Activated CD4-positive, alpha-beta T cell treated with anti-CD3 and anti-CD28 coated beads for 1 hour (primary cell): ENCODE measurements around the gene GALNT15.

Experiments
- DNase-seq: peaks from one replicate; pipeline ENCODE4 v3.0.0-alpha.2; 2020

GALNT15 gene

DNA sequence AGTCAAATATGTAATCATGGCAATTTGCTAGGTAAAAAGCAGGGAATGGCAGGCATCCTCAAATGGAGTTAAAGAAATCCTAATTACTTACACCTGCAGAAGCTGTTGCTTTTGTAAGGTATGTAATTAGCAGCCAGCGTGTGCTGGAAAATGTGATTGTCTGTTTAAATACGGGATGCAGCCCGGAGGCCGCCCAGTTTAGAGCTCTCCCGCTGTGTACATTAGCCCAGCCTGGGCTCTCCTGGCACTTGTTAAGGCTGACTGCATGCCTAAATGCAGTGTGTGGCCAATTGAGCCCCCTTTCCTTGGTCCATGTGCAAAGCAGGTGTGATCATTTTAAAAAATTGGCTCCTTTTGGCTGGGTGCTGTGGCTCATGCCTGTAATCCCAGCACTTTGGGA, 81.2 kb downstream of the GALNT15 start:
- no peak for DNase-seq

DNA sequence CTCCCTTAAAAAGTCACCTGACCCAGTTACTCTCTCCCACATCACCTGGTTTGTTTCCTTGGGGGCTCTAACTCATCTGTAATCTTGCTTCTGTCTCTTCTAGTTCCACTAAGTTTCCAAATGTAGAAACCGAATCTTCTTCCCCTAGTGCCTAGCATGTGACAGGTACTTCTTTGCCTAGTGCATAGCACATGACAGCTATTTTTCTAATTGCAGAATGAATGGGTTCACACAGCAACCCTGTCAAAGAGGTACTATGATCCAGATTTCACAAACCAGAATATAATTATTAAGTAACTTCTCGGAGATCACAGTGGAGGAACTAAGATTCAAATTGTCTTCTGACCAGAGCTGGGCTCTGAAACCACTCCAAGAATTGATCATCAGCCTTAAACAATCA, 82.8 kb downstream of the GALNT15 start:
- no peak for DNase-seq

DNA sequence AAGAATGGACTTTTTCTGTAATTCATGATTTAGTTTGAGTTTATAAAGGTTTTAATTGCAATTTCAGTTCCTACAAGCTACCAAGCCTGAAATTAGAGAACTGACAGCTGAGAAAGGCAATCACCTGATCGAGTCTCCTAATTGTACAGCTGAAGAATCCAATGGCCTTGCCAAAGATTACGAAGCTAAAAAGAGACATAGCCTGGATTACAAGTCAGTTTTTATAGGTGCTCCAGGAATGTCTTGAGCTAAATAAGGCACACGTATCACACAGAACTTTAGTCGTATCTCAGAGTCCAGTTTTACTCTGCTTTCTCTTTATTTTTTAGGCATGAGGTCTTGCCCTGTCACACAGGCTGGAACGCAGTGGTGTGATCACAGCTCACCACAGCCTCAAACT, 83.7 kb downstream of the GALNT15 start:
- DNase-seq = no peak

DNA sequence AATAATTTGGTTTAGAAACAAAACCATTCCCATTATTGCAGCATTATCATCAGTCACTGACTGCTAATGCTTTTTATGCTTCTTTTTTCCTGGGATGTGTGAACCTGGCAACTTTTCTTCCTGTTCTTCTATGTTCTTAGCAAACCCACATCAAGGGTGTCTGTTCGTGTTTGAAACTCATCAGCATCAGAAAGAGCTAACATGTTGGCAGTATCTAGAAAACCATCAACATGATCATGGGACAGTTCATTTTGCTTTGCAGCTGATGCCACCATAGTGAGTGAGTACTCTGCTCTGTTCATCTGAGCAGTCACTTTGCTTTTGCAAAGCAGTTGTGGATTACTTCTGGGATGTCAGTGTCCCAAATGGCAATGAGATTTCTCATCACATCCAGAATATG, 84.4 kb downstream of the GALNT15 start:
- no peak for DNase-seq

DNA sequence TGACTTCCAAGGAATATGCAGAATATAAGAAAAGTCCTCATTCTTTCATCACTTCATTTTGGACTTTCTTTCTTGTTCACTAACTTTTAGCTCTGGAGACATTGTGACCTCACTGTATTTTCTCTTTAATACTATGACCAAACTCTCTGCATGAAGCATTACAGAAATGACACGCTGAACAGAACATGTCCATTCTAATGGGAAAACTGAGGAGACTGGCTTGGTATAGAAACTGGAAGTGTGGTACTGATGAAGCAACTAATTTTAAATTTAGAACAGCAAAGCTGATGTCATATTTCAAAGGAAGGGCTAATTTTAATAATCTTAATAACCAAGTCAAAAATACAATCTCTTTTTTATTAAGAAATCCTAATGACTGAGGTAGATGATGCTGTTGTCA, 85.6 kb downstream of the GALNT15 start:
- no peak for DNase-seq

DNA sequence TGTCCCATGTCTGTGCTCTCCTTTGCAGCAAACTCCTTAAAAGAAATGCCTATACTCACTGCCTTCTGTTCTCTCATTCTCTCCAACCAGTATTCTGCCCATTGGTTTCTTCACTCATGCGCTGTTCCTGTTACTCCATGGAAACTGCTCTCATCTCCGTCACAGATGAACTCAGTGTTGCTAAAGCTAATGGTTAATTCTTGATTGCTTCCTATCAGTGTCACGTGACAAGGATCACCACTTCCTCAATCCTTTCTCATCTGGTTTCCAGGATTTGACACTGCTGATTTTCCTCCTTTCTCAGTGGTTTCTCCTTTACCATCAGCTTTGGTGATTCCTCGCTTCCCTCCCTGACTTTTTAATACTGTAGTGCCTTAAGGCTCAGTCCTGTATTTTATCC, 87.7 kb downstream of the GALNT15 start:
- DNase-seq = no peak

DNA sequence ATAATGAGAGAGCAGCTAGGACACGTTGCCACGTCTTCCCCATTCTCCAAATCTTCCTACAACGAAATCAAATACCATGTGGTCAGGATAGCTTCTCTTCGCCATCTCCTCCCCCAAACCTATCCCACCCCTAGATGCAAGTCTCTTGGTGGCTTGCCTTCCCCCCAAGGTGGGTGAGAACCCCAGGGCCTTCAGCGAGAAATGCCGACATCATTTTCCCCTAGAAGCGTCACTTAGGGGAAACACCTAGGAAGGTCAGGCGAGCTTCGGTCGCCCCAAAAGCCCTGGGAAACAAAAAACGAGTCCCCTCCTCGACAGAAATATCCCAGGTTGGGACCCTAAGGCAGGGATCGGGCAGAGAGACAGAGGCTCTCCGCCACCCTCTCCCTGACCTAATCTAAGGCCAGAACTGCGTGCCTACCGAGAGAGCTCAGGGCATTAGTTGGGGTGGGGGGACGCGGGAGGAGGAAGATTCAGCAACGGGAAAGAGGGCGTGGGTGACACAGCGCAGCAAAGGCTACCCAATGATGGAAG, 89.8 kb downstream of the GALNT15 start:
- no peak for DNase-seq

DNA sequence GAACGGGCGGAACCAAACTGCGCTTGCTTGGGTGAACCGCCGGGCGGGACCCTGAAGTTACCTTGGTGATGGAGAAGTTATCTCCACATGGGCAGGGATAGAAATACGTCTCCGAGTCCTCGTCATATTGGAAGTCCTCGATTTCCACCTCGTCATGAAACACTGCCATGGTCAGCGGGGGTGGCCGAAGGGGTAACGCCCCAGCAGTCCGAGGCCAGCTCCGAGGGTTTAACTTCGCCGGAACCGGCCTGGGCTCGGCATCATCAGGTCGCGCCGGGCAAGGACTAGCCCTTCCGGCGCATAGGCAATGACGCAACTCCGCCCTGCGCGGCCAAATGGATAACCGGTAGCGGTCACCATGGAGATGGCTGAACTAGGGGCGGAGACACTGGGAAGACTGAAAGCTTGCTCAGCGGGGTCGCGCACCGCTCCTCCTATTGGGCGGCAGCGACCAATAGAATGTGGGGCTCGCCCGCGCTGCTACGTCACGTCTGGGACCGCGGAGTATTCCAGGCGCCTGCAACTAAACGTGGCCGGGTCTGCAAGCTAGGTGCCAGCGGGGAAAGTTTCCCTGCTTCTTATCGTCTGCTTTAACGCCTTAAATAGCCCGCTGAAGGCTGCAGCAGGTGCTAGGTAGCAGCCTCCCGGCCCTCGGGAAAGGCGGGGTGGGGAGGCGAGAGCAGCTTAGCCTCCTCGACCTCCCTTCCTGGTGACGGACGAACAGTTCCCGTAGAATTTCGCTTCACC, 90.4 kb downstream of the GALNT15 start, which contains the start of the genes DPH3 and OXNAD1:
Gene DPH3, minus strand, starts transcription at position 236 of the 747 bp plus-strand sequence. Its CDS starts 67 bp downstream, at position 169.
Gene OXNAD1, plus strand, starts transcription at position 505 of the 747 bp plus-strand sequence. CDS start 5,741 bp downstream, outside the sequence.
- peak; percentile 98 for DNase-seq

DNA sequence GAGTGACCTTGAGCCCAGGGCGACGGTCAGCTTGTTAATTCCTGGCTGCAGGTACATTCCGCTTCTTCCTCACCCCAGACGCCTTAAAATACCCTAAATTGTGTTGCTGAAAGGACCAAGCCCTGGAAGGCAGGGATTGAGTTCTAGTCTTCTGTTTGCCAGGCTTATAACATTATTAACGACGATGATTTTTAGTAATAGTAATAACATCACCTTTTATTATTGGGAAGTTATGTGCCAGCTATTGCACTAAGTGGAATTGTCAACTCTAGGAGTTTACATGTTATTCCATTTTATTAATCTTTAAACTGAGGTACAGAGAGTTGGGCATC, 90.9 kb downstream of the GALNT15 start:
- DNase-seq = no peak

DNA sequence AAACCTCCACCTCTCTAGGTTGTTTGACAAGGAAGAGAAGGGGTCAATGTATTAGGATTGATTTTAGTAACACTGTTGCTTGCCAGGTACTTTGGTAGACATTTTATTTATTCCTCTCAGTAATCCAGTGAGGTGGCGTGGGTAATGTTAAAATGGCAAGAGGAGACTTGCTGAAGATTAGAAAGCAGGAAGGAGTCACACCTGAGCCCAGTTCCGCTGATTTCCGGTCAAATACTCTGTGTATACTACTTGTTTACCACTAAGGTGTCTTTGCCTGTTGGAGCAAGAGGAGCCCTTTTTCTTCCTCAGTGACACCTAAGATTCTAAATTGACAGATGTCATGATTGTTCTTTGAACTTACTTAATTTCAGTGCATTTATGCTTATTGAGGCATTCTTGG, 92.2 kb downstream of the GALNT15 start:
- no peak for DNase-seq

DNA sequence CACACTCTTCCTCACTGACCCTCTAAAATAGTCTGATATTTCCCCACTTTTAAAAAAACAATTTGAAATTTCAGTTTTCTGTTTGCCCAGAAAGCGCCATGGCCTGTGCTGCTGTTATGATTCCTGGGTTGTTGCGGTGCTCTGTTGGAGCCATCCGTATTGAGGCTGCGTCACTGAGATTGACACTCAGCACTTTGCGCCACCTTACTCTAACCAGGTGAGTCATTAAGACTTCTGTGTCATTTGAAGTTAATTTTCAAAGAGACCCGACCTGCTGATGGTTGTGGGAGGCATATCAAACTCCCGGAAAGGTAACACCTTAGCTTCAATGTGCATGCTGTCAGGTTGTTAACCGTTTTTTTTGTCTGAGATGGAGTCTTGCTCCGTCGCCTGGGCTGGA, 96.4 kb downstream of the GALNT15 start:
- DNase-seq = no peak

DNA sequence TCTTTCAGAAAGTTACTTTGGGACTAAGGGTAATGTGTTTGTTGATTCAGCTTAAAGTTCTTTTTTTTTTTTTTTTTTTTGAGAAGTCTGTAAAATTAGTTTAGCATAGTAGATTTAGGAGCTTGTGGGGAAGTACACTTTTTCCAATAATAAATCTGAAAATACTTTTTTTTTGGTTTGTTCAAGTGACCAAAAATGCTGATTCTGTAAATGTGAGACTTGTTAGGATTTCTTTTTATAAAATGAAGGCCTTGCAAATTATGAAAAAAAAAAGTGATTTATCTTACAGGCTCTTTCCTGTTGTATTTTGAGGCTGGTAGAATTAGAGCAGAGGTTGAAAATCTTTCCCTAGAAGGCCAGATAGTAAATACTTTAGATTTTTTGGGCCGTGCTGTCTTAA, 98.1 kb downstream of the GALNT15 start:
- no peak for DNase-seq

DNA sequence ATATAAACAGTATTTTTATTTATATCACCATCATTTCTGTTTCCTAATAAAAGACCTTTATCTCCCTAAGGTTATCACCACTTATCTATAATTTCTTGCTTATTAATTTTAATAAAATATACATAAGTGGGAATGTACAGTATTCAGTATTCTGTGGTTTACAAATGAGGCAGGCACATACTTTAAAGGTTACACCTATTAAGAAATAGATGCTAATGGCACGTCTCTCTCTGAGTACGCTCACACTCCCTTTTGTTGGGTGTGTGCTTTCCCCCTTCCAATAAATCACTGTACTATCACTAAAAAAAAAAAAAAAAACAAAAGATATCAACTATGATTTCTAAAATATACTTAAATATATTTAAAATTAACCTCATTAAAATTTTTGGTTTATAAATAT, 99.4 kb downstream of the GALNT15 start:
- no peak for DNase-seq

DNA sequence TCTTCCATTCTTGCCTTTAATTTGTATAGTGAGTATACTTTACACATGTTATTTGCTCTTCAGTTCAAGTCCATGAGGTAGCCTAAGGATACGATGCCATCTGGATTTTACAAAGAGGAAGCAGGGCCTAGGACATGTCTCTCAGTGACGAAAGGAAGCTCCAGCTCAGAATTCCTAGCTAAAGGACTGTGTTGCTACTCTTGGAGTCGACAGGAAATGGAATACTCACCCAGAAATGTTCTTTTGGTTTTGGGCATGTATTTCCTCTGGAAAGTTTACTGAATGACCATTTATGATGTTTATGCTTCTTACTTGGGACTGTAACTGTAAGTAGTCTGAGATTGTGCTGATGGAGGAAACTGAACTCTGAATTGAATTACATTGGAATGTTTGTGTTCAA, 103.0 kb downstream of the GALNT15 start:
- no peak for DNase-seq

DNA sequence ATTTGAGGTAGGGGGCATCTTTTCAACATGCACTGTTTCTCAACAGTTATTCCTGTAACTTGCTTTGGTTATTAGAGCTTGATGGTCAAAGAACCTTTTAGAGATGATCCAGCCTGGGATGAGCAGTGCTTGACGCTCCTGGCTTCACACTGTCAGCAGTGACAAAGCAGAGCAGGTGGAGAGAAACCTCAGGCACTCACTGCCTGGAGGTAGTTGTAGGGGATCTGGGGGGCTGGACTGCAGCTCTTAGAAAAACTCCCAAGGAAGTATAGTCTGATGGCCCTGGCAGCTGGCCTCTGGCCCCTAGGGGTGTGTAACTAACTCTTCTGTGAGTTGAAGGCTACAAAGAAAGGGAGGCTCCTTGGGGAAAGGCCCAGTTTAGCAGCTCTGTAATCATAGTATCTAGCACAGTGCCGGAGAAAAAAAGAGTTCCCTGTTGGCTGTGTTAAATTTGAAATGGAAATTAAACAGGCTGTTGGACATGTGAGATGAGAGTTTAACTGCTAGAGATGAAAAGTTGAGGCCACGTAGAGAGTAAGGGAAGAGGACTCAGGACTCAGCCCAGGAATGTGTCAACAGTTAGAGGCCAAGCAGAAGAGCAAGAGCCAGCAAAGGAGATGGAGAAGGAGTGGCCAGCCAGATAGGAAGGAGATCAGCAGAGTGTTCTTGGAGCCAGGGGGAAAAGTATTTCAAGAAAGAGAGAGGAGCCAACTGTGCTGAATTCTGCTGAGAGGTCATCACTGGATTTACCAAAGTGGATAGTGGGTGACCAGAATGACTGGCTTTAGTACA, 104.7 kb downstream of the GALNT15 start:
- DNase-seq = no peak

DNA sequence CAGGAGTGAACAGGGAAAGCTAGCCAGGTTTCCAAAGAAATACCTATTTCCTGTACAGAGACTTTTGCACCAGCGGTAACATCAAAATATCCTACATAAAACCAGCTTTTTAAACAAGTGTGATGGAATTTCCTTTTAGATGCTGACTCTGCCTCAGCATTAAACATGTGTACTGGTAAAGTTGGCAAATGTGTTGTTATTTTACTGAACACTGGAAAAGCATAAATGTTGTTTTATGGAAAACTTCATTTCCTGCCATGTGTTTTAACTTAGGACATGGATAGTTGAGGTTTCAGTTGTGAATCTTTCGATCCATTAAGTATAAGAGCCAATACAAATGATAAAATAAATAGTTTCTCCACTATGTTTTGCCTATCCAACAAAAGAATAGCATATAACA, 106.2 kb downstream of the GALNT15 start:
- DNase-seq = no peak
